HG03039 (cell line): ENCODE results near the gene KCNK15.
"Not testable (repeated sequence)": the region's sequence is repeated elsewhere in the genome, so short reads cannot be mapped to it uniquely, and the experiment has no call there.

ENCODE experiments used
- ATAC-seq: cut with Tn5 transposase; IDR thresholded peaks from one replicate; pipeline ENCODE4 v1.9.1; 2021; ENCODE audit warnings: mild to moderate bottlenecking, moderate library complexity; ENCODE audit not compliant: unreplicated experiment

KCNK15 gene

GRCh38 chr20:44756011-44756688 lies 10.5 kb downstream of the KCNK15 start:
- ATAC-seq: no peak

- no peak for ATAC-seq
Measured at GRCh38 chr20:44756956-44757355, 11.3 kb downstream of the KCNK15 start.

DNA sequence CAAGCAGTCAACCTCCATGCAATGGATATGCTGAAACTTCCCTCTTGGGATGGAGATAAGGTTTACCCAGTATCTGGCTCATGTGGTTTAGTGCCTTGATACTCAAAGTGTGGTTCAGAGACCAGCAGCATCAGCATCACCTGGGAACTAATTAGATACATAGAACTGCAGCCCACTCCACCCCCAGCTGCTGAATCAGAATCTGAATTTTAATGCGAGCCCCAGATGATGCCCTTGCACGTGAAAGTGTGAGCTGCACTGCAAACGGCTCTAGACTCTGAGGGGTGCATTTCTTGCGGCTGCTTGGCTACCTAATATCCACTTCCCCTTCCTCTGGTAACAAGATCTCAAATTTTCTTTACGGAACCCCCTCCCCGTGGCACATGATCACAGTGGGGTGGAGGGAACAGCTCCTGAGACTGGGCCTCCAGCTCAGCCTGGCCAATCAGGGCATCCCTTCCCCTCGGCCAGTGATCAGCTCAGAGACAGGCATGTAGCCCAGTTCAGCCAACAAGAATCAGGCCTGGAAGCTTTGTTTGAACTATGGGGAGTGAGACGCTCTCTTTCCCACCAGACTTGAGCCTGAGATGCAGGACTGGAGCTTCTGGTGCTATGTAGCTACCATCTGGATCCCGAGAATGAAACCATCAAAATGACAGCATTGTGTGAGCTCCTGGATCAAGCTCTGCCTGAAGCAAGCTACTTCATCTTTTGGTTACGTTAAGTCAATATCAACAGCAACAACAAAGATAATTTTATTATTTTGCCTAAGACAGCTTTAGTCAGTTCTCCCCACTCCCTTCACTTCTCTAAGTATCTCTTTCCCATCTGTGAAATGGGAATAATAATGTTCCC lies 12.8 kb downstream of the KCNK15 start:
- no peak for ATAC-seq

- no peak for ATAC-seq
Measured at GRCh38 chr20:44759595-44759994, 13.9 kb downstream of the KCNK15 start.

GRCh38 chr20:44761423-44761822 lies 15.8 kb downstream of the KCNK15 start:
- no peak for ATAC-seq

DNA sequence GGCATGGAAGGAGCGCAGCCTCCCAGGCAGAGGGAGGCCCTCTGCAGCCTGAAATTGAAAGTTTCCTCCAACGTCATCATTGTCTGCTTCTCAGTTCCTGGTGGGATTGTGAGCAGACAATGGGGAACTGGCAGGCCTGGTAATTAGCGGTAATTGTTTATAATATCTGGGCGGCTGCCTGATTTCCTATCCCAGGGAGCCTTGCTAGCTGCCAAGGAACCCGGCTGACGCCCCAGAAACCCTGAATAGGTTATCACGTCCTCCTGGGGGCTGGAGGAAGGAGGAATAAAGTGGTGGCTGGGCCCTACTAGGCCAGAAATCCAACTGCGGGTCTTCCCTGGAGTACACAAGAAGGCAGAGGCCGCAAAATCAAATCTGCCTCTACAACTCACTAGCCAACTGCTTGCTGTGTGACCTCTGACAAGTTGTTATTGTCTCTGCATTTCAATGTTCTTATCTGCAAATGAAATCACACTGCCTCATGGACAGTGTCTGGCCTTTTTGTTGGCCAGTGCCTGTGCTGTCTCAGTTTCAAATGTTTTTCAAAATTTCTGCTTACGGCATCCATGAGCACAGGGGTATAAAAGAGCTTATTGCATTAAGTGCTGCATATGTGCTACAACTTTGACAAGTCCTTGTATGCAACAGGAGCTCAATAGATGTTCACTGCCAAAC lies 16.9 kb downstream of the KCNK15 start:
- ATAC-seq: no peak

DNA sequence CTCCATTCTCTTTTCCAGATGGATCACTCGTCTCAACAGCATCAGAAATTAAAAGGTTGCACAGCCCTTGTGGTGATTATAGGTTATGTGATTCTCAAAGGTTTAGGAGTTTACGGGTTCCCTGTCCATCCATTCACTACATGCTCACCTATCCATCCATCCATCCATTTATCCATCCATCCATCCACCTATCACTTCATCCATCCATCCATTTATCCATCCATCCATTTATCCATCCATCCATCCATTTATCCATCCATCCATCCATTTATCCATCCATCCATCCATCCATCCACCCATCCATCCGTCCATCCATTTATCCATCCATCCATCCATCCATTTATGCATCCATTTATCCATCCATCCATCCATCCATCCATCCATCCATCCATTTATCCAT lies 18.1 kb downstream of the KCNK15 start:
- ATAC-seq: not testable (repeated sequence)

GRCh38 chr20:44765091-44765490 lies 19.4 kb downstream of the KCNK15 start:
- no peak for ATAC-seq

DNA sequence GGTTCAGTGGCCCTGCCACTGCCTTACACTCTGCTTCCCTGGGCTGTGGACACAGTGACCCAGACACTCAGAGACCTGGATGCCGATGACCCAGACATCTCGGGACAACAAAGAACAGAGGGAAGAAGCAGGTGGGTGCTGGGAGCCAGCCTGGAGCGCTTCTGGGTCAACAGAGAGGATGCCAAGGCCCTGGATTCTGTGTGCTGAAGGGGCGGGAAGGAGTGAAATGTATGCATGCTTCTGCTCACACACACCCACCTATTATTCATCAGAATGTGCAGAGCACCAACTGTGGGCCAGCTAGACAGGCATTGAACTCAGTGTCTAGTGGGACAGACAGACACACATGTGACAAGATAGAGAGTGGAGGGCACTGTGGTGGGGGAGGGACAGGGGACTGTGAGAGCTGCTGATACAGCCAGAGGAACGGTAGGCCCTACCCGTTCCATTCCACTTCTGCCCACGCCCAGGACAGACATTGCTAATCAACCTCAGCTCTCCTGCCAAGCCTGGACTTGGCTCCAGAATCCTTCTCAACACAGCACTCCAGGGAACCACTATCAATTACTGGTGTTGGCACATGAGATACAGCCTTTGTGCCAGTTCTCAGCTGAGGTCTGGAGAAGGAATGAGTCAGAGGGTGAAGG lies 20.2 kb downstream of the KCNK15 start:
- no peak for ATAC-seq

DNA sequence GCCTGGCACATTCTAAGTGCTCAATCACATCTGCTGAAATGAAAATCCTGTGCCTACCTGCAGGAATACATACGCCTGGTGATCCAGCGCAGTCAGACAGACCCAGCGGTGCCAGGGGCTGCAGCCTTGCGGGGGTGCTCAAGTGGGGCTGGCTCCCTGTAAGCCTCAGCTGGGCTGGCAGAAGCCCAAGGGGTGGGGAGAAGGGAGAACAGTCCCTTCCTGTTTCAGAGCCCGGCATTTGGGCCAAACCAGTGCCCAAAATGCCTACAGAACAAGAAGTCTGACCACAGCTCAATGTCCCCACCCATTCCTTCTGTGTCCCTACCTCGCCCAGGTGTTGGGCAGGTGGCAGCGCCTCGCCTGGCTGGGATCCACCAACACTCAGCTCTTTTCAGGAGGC lies 22.6 kb downstream of the KCNK15 start:
- ATAC-seq: no peak

DNA sequence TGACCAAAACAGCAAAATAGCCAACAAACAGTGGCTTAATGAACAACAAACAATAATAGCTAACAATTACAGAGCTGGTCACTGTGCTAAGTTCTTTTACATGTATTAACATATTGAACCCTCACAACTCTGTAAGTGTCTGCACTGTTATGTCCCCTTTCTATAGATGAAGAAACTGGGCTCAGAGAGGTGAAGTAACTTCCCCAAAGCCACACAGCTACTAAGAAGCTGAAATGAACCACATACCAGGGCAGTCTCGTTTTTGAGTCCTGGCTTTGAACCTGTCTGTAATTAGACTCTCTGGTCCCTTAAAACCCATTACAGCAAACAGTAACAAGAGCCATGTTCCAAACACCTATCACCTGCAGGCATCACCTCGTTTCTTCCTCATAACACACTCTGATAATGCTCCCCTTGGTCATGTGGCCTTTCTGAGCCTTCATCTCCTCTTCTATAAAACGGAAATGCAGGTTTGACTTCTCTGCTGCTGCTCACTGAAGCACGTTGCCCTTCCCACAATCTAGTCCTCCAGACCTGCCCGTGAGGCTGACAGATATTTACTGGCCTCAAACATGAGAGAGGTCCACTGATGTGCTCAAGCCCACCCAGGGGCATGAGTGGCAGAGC lies 23.3 kb downstream of the KCNK15 start:
- no peak for ATAC-seq

- no peak for ATAC-seq
Measured at GRCh38 chr20:44769481-44769863, 23.8 kb downstream of the KCNK15 start.

- ATAC-seq: no peak
Measured at GRCh38 chr20:44770484-44771171, 25.0 kb downstream of the KCNK15 start.

DNA sequence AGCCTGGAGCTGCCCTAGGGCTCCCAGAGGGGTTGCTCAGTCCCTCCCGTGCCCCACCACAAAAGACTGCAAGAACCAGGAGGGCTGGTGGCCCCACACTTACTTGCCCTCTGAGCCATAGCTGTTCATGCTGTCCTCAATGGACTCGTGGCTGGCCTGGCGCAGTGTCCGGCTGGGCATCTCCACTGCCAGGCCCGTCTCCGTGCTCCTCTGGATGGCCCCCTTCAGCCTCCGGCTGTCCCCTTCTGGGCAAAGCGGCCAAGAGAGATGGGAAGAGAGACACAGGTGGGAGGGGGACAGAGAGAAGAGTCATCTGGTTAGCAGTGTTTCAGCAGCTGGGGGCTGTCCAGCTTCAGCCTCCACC lies 25.5 kb downstream of the KCNK15 start:
- ATAC-seq: no peak

DNA sequence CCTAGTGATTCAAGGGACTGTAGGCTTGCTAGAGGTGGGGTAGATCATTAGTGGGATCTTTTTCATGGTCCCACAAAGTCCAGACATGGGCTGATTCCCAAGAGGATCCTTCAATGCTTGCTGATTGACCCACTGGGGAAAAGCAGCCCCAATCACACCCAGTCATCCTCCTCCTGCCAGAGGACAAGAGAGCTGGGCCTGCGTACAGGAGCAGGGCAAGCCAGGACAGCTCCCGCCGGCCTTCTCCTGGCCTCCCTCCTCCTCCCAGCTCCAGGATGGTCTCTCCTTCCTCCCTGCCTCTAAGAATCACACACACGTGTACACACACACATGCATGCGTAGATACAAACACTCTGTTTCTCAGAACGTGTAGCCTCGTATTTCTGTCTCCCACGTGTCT lies 27.0 kb downstream of the KCNK15 start:
- no peak for ATAC-seq

DNA sequence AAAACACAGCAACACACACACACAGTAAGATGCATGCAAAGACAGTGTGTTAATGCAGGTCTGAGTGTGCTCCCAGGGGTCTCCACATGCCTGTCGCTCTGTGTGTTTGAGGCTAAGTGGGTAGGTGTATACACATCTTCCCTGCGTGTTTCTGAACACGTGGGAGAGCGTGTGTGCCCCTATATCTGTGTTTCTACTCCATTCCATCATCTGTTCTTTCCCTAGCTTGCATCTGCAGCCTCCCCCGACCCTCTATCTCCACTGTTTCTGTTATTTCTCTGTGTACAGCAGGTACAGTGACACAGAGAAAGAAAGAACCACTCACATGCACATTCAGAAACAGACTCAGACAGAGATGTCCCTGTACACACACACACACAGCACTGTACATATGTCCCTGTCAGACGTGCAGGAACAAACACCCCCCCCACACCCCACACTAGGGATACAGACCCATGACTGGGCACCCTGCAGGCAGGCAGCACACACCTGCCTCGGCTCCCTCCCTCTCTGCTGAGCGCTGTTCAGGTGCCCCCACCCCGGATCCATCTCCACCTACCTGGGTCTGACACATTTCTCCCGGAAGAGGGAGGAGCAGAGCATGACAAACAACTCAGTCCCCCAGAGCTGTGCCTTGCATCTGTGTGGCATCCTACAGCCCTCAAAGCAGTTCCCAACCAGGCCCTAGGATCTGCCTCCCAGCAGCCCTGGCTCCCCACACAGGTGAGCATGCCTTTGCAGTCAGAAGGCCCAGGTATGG lies 27.6 kb downstream of the KCNK15 start:
- ATAC-seq: no peak

DNA sequence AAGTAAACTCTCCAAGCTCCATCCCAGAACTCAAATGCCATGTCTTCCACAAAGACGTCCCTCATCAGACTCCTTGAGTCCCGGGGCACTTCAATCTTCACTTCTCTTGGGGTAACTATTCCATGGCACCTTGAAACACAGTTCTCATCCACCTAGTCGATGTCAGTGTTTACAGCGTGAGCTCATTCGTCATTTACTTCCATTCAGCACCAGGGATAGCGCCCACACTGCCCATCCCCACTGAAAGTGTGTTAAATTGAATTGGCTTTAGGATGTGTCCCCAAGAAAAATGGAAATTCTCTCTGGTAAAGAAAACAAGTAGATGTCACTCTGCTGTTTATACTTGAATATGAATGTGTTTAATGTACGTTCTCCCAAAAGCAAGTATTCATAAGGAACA lies 31.3 kb downstream of the KCNK15 start:
- no peak for ATAC-seq

DNA sequence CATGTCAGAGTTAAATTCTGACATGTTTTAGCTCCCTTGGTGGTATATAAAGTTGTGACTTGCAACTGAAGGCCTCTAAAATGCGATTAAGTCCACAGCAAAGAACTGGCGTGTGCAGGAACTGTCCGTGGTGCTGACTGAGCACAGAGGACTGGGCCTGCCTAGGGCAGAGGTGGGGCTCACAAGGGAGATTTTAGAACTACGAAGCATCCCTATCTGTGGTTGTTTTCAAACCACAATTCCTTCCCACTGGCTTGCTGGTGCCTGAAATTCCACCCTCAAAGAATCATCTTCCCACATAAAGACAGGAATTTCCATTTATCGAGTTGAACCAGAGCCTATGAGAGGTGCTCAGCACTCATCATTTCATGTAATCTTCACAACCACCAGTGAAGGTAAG lies 34.6 kb downstream of the KCNK15 start:
- ATAC-seq: no peak

GRCh38 chr20:44781118-44781517 lies 35.5 kb downstream of the KCNK15 start:
- no peak for ATAC-seq

DNA sequence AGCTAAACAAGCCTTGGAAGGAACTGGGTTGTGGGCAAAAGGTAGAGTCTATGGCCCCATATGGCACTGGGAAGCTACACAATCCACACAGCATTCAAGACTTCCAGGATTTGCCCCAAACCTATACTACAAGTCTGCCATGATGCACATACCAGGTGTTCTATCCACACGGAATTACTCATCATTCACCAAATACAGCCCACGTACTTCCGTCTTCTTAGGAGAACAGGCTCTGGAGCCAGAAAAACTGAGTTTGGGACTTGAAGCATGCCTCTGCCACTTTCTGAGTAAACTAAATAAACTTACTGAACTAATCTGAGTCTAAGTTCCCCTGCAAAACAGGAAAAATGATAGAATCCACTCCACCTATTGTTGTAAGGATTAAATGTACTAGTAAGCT lies 36.1 kb downstream of the KCNK15 start:
- ATAC-seq: no peak
